Sigmoid colon (tissue), 7 donors: ENCODE results near the gene PIM3. TPM values are rescaled to one million over a fixed set of nuclear protein-coding genes. Genes with fewer than 3 reads are reported as not detected.

Experiments used
- DNase-seq: peaks from one replicate; pipeline ENCODE4 v3.0.0-alpha.2; 2019
- H3K27ac ChIP-seq, 4 donors: fragments of 200-600 bp; sonication (generic); one replicate each; pipeline ENCODE4 v1.5.1; 2016 to 2019; ENCODE audit warnings: mild to moderate bottlenecking in 1 of 4
- H3K27me3 ChIP-seq, 3 donors: fragments of 200-600 bp; sonication (generic); one replicate each; pipeline ENCODE4 v1.5.1; 2019; ENCODE audit warnings: mild to moderate bottlenecking in 1 of 3
- H3K36me3 ChIP-seq, 4 donors: fragments of 200-600 bp; sonication (generic); one replicate each; pipeline ENCODE4 v1.5.1; 2016 to 2019
- H3K4me1 ChIP-seq, 4 donors: fragments of 200-600 bp; sonication (generic); one replicate each; pipeline ENCODE4 v1.5.1; 2017 to 2019
- H3K4me3 ChIP-seq, 4 donors: fragments of 200-600 bp; sonication (generic); one replicate each; pipeline ENCODE4 v1.5.1; 2017 to 2019; ENCODE audit warnings: mild to moderate bottlenecking in 2 of 4, moderate library complexity in 1 of 4
- H3K9me3 ChIP-seq, 4 donors: fragments of 200-600 bp in 3 of 4; sonication (generic) in 3 of 4; one replicate each; pipeline versions ENCODE4 v1.5.1 to v1.6.1; 2013 to 2019
- EP300 ChIP-seq, 4 donors: sonication (generic); formaldehyde crosslinking; IDR thresholded peaks; one replicate each; pipeline ENCODE4 v1.6.1; 2017; ENCODE audit warnings: antibody characterized with exemption in 4 of 4
- POLR2A ChIP-seq, 2 donors: fragments of 450-650 bp; IDR thresholded peaks; one replicate each; pipeline ENCODE4 v1.6.1; 2016; ENCODE audit warnings: antibody characterized with exemption in 2 of 2, mild to moderate bottlenecking in 2 of 2, moderate library complexity in 2 of 2
- POLR2AphosphoS5 ChIP-seq, 4 donors: sonication (generic); formaldehyde crosslinking; IDR thresholded peaks; one replicate each; pipeline ENCODE4 v1.6.1; 2017; ENCODE audit warnings: antibody characterized with exemption in 4 of 4
- WGBS, 2 donors: extraction: QIAGEN DNeasy Blood & Tissue Kit; methylation state at CpG; one replicate each; pipeline ENCODE4 v1.1.7; 2013; 5-methylcytosine and 5-hydroxymethylcytosine counted together
- intact Hi-C: fragments of 100-400 bp; cut with DNase I; formaldehyde crosslinking; loops from one replicate; pipeline ENCODE4 v1.15.1; 2023
- polyA plus RNA-seq, 3 donors: library from polyadenylated mRNA; stranded (reverse); fragments of 200-250 nt; gene quantifications; one replicate each; pipeline ENCODE4 v1.2.3, GENCODE V29; 2013
- total RNA-seq, 4 donors: library from RNA; depleted of rRNA; stranded (reverse); fragments of >200 nt; gene quantifications; one replicate each; pipeline ENCODE4 v1.1.0, GENCODE V29; 2016
- TF ChIP-seq, protein P1 (sequence below), 4 experiments: fragments of 450-650 bp in 3 of 4; fragments of 200-600 bp in 1 of 4; IDR thresholded peaks; one replicate each; pipeline ENCODE4 v1.5.1; 2016 to 2019; ENCODE audit warnings: antibody characterized with exemption in 4 of 4, mild to moderate bottlenecking in 3 of 4, moderate library complexity in 2 of 4
- donor health status: healthy with polysubstance abuse.
- donor health status: Bipolar disorder and iron deficiency.
- donor health status: healthy.

The PIM3 gene
- total and polyA plus RNA-seq, 7 donors: 26.3 to 126 (median 49.4) TPM

DNA sequence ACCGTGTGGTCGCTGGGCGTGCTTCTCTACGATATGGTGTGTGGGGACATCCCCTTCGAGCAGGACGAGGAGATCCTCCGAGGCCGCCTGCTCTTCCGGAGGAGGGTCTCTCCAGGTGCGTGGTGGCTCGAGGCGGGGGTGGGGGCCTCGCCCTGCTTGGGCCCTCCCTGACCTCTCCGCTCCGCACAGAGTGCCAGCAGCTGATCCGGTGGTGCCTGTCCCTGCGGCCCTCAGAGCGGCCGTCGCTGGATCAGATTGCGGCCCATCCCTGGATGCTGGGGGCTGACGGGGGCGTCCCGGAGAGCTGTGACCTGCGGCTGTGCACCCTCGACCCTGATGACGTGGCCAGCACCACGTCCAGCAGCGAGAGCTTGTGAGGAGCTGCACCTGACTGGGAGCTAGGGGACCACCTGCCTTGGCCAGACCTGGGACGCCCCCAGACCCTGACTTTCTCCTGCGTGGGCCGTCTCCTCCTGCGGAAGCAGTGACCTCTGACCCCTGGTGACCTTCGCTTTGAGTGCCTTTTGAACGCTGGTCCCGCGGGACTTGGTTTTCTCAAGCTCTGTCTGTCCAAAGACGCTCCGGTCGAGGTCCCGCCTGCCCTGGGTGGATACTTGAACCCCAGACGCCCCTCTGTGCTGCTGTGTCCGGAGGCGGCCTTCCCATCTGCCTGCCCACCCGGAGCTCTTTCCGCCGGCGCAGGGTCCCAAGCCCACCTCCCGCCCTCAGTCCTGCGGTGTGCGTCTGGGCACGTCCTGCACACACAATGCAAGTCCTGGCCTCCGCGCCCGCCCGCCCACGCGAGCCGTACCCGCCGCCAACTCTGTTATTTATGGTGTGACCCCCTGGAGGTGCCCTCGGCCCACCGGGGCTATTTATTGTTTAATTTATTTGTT lies 2.4 kb downstream of the PIM3 start:
- no peaks in the 10 kb centered on the region for H3K9me3 ChIP-seq
- intact Hi-C loops: loop anchor here (5.0 to 10.0 kb wide), 3 partner anchors 111 to 222 kb away; partner anchors contain the start of genes BRD1, TRABD and ZBED4
- DNase-seq: peak; percentile 80
- peaks cover 0 to 74% (median 55%) of the 10 kb centered on the region in 4 donors for H3K4me1 ChIP-seq
- peak overlapping the region; percentile 67 to 96 (median 82) for H3K4me3 ChIP-seq
- 28 to 57% methylated on average over 63 of the region's 63 CpGs for WGBS, 2 donors
- H3K27ac ChIP-seq: peak overlapping the region; percentile 89 to 99 (median 96)
- H3K36me3 ChIP-seq: peaks cover 11 to 24% (median 16%) of the 10 kb centered on the region in 4 donors
- H3K27me3 ChIP-seq: no peaks in the 10 kb centered on the region
- TF ChIP-seq POLR2A (IDR thresholded peaks at IDR 0.05) (no peak), EP300 (IDR thresholded peaks at IDR 0.05) (no peak), POLR2AphosphoS5 (IDR thresholded peaks at IDR 0.05) (no peak)
- TF ChIP-seq, protein P1, sequence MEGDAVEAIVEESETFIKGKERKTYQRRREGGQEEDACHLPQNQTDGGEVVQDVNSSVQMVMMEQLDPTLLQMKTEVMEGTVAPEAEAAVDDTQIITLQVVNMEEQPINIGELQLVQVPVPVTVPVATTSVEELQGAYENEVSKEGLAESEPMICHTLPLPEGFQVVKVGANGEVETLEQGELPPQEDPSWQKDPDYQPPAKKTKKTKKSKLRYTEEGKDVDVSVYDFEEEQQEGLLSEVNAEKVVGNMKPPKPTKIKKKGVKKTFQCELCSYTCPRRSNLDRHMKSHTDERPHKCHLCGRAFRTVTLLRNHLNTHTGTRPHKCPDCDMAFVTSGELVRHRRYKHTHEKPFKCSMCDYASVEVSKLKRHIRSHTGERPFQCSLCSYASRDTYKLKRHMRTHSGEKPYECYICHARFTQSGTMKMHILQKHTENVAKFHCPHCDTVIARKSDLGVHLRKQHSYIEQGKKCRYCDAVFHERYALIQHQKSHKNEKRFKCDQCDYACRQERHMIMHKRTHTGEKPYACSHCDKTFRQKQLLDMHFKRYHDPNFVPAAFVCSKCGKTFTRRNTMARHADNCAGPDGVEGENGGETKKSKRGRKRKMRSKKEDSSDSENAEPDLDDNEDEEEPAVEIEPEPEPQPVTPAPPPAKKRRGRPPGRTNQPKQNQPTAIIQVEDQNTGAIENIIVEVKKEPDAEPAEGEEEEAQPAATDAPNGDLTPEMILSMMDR (IDR thresholded peaks at IDR 0.05): no peak

GRCh38 chr22:49963647-49964026 lies 3.1 kb downstream of the PIM3 start:
- Histone ChIP-seq H3K4me3 (peak overlapping the region; percentile 5 to 96 (median 78)), H3K4me1 (peaks cover 0 to 76% (median 58%) of the 10 kb centered on the region in 4 donors), H3K27me3 (no peaks in the 10 kb centered on the region), H3K9me3 (no peaks in the 10 kb centered on the region), H3K27ac (peak overlapping the region; percentile 89 to 99 (median 96)), H3K36me3 (peaks cover 11 to 24% (median 16%) of the 10 kb centered on the region in 4 donors)
- peak; percentile 64 for DNase-seq
- 27 to 51% methylated on average over 6 of the region's 6 CpGs for WGBS, 2 donors
- intact Hi-C loops: loop anchor here (5.0 to 10.0 kb wide), 3 partner anchors 111 to 221 kb away; partner anchors contain the start of genes BRD1, TRABD and ZBED4
- TF ChIP-seq, protein P1 (IDR thresholded peaks at IDR 0.05): no peak
- no peak for TF ChIP-seq EP300 (IDR thresholded peaks at IDR 0.05)
- no peak for TF ChIP-seq POLR2AphosphoS5 (IDR thresholded peaks at IDR 0.05)
- TF ChIP-seq POLR2A (IDR thresholded peaks at IDR 0.05): no peak

DNA sequence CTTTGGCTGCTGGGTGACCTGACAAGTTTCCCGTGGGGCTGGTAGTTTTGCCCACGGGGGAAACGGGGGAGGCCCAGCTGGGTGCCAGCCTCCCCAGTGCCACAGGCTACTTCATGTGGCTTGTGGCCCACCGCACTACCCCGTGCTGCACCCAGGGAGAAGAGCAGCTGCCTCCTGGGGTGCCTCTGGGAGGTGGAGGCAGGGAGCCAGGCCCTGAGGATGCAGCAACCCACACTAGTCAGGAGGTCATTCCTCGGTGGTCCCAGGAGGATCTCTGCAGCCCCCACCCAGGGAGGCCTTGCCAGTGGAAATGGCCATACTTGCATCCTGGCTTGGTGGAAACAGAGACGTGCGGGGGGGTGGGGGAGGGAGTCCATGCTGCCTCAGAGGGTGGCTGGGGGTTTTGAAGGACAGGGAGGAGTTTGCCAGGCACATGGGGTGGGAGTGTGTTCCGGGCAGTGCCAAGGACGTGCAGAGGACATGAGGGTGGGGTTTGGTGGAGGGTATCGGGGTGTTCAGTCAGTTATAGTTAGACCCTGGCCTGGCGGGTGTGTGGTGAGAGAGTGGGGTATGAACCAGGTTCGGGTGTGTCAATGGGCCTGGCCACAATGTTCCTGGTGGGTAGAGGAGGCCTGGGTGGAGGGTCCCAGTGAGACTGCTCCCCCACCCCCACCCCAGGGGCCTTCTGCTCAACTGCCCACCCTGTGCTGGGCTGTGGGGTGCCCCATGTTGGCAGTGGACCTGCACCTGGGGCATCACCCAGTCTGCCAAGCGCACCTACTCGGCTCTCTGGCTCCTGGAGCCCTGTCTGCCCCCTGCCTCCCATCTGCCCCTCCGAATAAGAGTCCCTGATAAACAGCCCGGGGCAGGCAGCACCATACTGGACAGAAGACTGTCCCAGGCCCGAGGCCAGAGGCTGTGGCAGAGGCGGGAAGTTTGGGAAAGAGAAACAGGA lies 3.8 kb downstream of the PIM3 start:
- peak overlapping the region in 1 of 4 donors; percentile 67 for H3K4me3 ChIP-seq
- H3K36me3 ChIP-seq: peaks cover 11 to 24% (median 16%) of the 10 kb centered on the region in 4 donors
- no peak for TF ChIP-seq POLR2A (IDR thresholded peaks at IDR 0.05)
- TF ChIP-seq, protein P1 (IDR thresholded peaks at IDR 0.05): no peak
- TF ChIP-seq EP300 (IDR thresholded peaks at IDR 0.05): no peak
- TF ChIP-seq POLR2AphosphoS5 (IDR thresholded peaks at IDR 0.05): no peak
- DNase-seq: peak; percentile 64
- peaks cover 0 to 73% (median 57%) of the 10 kb centered on the region in 4 donors for H3K4me1 ChIP-seq
- H3K27me3 ChIP-seq: no peaks in the 10 kb centered on the region
- 64 to 72% methylated on average over 19 of the region's 19 CpGs for WGBS, 2 donors
- H3K27ac ChIP-seq: peak overlapping the region; percentile 89 to 99 (median 96)
- H3K9me3 ChIP-seq: no peaks in the 10 kb centered on the region
- intact Hi-C loops: loop anchor here (5.0 to 10.0 kb wide), 3 partner anchors 112 to 220 kb away; partner anchors contain the start of genes BRD1, TRABD and ZBED4
